ENCODE data around the gene KLRF1. TPM values are rescaled to one million over a fixed set of nuclear protein-coding genes. Genes with fewer than 3 reads are reported as not detected.

The KLRF1 gene
- total RNA-seq, 4 donors from 2014 or later = 0.35 to 0.99 (median 0.37) TPM

GRCh38 chr12:9864913-9865675 lies 37.8 kb downstream of the KLRF1 start:
- Histone ChIP-seq H3K27me3 (no peaks in the 10 kb centered on the region), H3K4me3 (peak overlapping the region; percentile 35 to 70 (median 50)), H3K4me1 (peaks cover 0 to 11% (median 3%) of the 10 kb centered on the region in 3 donors), H3K9me3 (peaks cover 0 to 7% (median 4%) of the 10 kb centered on the region in 3 donors), H3K27ac (peak overlapping the region in 3 of 4 donors; percentile 87 to 93 (median 92)), H3K36me3 (peaks cover 0 to 8% (median 0%) of the 10 kb centered on the region in 3 donors)
- intact Hi-C loops (cut with DNase I) = no loop called here
- DNase-seq = no peak
- WGBS, 2 donors = 39 to 44% methylated on average over 3 to 4 of the region's 4 CpGs
- TF ChIP-seq CTCF (IDR thresholded peaks at IDR 0.05) (no peak), POLR2A (IDR thresholded peaks at IDR 0.05) (no peak)

DNA sequence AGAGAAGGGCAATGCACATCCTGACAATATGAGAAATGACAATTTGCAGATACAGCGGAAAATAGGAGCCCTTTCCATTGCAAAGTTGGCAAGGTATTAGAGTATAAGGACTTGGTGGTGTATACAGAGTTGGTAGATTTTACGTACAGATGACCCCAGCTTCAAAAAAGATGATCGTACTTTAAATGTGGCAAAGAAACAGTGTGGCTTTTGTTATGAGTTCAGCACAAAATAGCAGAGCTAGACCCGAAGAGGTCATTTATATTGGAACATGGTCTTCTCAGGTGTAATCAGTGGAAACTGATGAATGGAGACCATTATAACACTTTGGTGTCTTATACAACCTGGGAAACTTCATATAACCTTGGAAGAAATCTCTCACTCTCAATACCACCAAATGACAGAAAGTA lies 39.6 kb downstream of the KLRF1 start:
- no peak for TF ChIP-seq CTCF (IDR thresholded peaks at IDR 0.05)
- no peak for TF ChIP-seq POLR2A (IDR thresholded peaks at IDR 0.05)
- intact Hi-C loops (cut with DNase I) = no loop called here
- Histone ChIP-seq H3K4me3 (peak overlapping the region; percentile 35 to 70 (median 50)), H3K36me3 (peaks cover 0 to 8% (median 0%) of the 10 kb centered on the region in 3 donors), H3K27ac (peak overlapping the region; percentile 67 to 93 (median 90)), H3K4me1 (peaks cover 9 to 29% (median 10%) of the 10 kb centered on the region in 3 donors), H3K27me3 (no peaks in the 10 kb centered on the region), H3K9me3 (peaks cover 0 to 7% (median 4%) of the 10 kb centered on the region in 3 donors)
- no peak for DNase-seq
- 15 to 18% methylated on average over 4 of the region's 4 CpGs for WGBS, 2 donors

DNA sequence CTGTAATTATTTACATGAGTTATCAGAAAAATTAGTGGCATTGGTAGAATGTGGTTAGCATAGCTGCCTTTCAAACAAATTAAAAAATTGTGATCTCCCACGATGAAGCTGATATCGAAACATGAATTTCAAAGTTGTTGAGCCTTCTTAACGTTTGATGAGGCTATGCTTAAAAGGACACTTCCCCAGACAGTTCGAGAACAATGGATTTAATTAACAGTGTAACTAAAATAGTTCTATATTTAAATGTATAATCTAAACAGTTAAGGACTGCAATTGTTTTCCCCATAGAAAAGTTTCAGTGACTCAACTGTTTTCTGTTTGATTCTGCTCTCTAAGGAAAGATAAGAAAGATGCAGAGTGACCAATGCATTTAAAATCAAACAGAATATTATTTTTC lies 40.2 kb downstream of the KLRF1 start:
- Histone ChIP-seq H3K27me3 (no peaks in the 10 kb centered on the region), H3K9me3 (peaks cover 0 to 7% (median 4%) of the 10 kb centered on the region in 3 donors), H3K36me3 (peaks cover 0 to 8% (median 0%) of the 10 kb centered on the region in 3 donors), H3K4me3 (peak overlapping the region; percentile 35 to 70 (median 50)), H3K4me1 (peaks cover 13 to 35% (median 14%) of the 10 kb centered on the region in 3 donors), H3K27ac (peak overlapping the region; percentile 67 to 93 (median 90))
- no peak for DNase-seq
- intact Hi-C loops (cut with DNase I) = no loop called here
- 16 to 26% methylated on average over 4 of the region's 4 CpGs for WGBS, 2 donors
- no peak for TF ChIP-seq POLR2A (IDR thresholded peaks at IDR 0.05)
- no peak for TF ChIP-seq CTCF (IDR thresholded peaks at IDR 0.05)

DNA sequence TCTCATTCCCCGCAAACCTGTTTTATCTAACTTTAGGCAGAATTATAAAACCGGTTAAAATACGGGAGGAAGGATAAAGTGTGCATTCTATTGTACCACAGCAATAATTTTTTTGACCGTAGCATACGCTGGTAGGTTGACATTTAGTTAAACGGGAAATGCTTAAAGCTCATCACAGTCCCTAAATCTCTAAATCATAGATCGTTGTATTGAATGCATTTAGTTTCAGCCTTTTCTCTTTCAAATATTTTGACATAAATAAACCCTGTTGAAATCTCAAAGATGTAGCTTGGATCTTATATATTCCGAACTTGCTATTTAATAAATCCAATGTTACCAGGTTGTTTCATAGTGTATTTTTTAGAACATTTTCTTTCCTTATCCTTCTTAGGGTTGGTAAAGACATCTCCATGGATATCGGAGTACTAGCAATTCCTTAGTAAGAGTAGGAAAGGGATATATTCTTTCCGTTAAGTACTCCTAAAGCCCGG lies 41.1 kb downstream of the KLRF1 start:
- intact Hi-C loops (cut with DNase I) = no loop called here
- peaks cover 0 to 8% (median 0%) of the 10 kb centered on the region in 3 donors for H3K36me3 ChIP-seq
- H3K27ac ChIP-seq = peak overlapping the region; percentile 87 to 93 (median 91)
- no peak for DNase-seq
- peak in 1 of 4 donors; percentile 31 for TF ChIP-seq POLR2A (IDR thresholded peaks at IDR 0.05)
- TF ChIP-seq CTCF (IDR thresholded peaks at IDR 0.05) = no peak
- peak overlapping the region; percentile 35 to 70 (median 50) for H3K4me3 ChIP-seq
- WGBS, 2 donors = 20 to 24% methylated on average over 11 of the region's 11 CpGs
- H3K27me3 ChIP-seq = no peaks in the 10 kb centered on the region
- H3K9me3 ChIP-seq = peaks cover 0 to 7% (median 0%) of the 10 kb centered on the region in 3 donors
- peaks cover 13 to 41% (median 14%) of the 10 kb centered on the region in 3 donors for H3K4me1 ChIP-seq

DNA sequence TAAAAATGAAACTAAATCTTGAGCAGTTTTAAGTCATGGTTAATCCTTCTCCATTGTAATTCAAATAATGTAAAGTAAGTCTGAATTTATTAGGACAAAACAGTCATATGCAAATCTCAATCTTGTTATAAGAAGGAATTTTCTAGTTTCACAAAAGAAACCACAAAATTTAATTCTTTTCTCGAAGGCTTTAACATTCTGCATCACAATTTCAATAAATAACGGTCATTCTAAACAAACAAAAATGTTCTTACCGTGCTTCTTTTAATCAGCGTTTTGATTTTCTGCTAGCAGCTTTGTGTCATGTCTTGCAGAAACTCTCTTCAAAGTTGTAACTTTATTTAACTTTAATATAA lies 41.6 kb downstream of the KLRF1 start:
- Histone ChIP-seq H3K9me3 (peaks cover 0 to 1% (median 0%) of the 10 kb centered on the region in 3 donors), H3K36me3 (peaks cover 0 to 5% (median 0%) of the 10 kb centered on the region in 3 donors), H3K27ac (peak overlapping the region; percentile 87 to 93 (median 91)), H3K27me3 (no peaks in the 10 kb centered on the region), H3K4me1 (peaks cover 13 to 45% (median 14%) of the 10 kb centered on the region in 3 donors), H3K4me3 (peak overlapping the region; percentile 35 to 70 (median 50))
- 1 to 11% methylated on average over 4 of the region's 4 CpGs for WGBS, 2 donors
- intact Hi-C loops (cut with DNase I) = no loop called here
- DNase-seq = no peak
- TF ChIP-seq POLR2A (IDR thresholded peaks at IDR 0.05) (no peak), CTCF (IDR thresholded peaks at IDR 0.05) (no peak)
